OCI-LY1 (cell line): ENCODE data around the gene CEP250.

Source experiments
- H2AFZ ChIP-seq: fragments of 200-600 bp; sonication (generic), shearing (Covaris generic); 2 replicates; pipeline ENCODE4 v1.6.0; 2014; ENCODE audit warnings: antibody characterized with exemption, mild to moderate bottlenecking, low read length
- H3F3A ChIP-seq: fragments of 200-600 bp; sonication (generic), shearing (Covaris generic); 2 replicates; pipeline ENCODE4 v1.6.0; 2014; ENCODE audit warnings: mild to moderate bottlenecking, antibody characterized with exemption, low read length, moderate library complexity; ENCODE audit not compliant: insufficient read depth
- H3K27ac ChIP-seq: fragments of 200-600 bp; sonication (generic); 2 replicates; pipeline ENCODE4 v1.5.1; 2014; ENCODE audit warnings: low read length, mixed run types, mild to moderate bottlenecking, low read depth; ENCODE audit not compliant: poor library complexity, severe bottlenecking
- H3K27me3 ChIP-seq: fragments of 200-600 bp; sonication (generic); 2 replicates; pipeline ENCODE4 v1.6.0; 2014; ENCODE audit warnings: antibody characterized with exemption, mild to moderate bottlenecking, low read length, moderate library complexity; ENCODE audit not compliant: insufficient read depth
- H3K36me3 ChIP-seq: fragments of 200-600 bp; sonication (generic); 2 replicates; pipeline ENCODE4 v1.6.1; 2014; ENCODE audit warnings: mild to moderate bottlenecking, antibody characterized with exemption, low read length, moderate library complexity, mixed read lengths; ENCODE audit not compliant: insufficient read depth
- H3K4me1 ChIP-seq: fragments of 200-600 bp; sonication (generic); 2 replicates; pipeline ENCODE4 v1.5.1; 2014; ENCODE audit warnings: mild to moderate bottlenecking, low read length, moderate library complexity; ENCODE audit not compliant: insufficient read depth, severe bottlenecking
- H3K4me2 ChIP-seq: fragments of 200-600 bp; sonication (generic), shearing (Covaris generic); 2 replicates; pipeline ENCODE4 v1.6.1; 2014; ENCODE audit warnings: low read length
- H3K4me3 ChIP-seq: fragments of 200-600 bp; sonication (generic); 2 replicates; pipeline ENCODE4 v1.5.1; 2014; ENCODE audit warnings: low read length, low read depth, mild to moderate bottlenecking, mixed read lengths; ENCODE audit not compliant: poor library complexity, severe bottlenecking
- H3K79me2 ChIP-seq: fragments of 200-600 bp; shearing (Covaris generic); 2 replicates; pipeline ENCODE4 v1.6.1; 2016; ENCODE audit warnings: mixed run types, low read length, mixed read lengths; ENCODE audit not compliant: insufficient read depth
- H3K9ac ChIP-seq: fragments of 200-600 bp; sonication (generic), shearing (Covaris generic); 2 replicates; pipeline ENCODE4 v1.6.1; 2014; ENCODE audit warnings: mild to moderate bottlenecking, low read length, mixed read lengths
- H3K9me2 ChIP-seq: fragments of 200-600 bp; sonication (generic), shearing (Covaris generic); 2 replicates; pipeline ENCODE4 v1.6.1; 2014; ENCODE audit warnings: low read depth, mild to moderate bottlenecking, low read length, mixed read lengths
- H3K9me3 ChIP-seq: fragments of 200-600 bp; shearing (Covaris generic); 2 replicates; pipeline ENCODE4 v1.6.1; 2014; ENCODE audit warnings: low read length, mixed read lengths
- H4K20me1 ChIP-seq: fragments of 200-600 bp; sonication (generic), shearing (Covaris generic); 2 replicates; pipeline ENCODE4 v1.6.0; 2016; ENCODE audit warnings: mild to moderate bottlenecking, low read length; ENCODE audit not compliant: insufficient read depth
- CTCF ChIP-seq: fragments of 200-600 bp; sonication (generic), shearing (Covaris generic); IDR thresholded peaks from 2 replicates; pipeline ENCODE4 v1.5.1; 2017; ENCODE audit warnings: mild to moderate bottlenecking, antibody characterized with exemption, low read length, moderate library complexity, mixed read lengths
- EZH2 ChIP-seq: fragments of 200-600 bp; sonication (generic), shearing (Covaris generic); IDR thresholded peaks from 2 replicates; pipeline ENCODE4 v1.8.0; 2017; ENCODE audit warnings: borderline replicate concordance, mixed run types, mild to moderate bottlenecking, antibody characterized with exemption, low read length, moderate library complexity, mixed read lengths

Gene CEP250

DNA sequence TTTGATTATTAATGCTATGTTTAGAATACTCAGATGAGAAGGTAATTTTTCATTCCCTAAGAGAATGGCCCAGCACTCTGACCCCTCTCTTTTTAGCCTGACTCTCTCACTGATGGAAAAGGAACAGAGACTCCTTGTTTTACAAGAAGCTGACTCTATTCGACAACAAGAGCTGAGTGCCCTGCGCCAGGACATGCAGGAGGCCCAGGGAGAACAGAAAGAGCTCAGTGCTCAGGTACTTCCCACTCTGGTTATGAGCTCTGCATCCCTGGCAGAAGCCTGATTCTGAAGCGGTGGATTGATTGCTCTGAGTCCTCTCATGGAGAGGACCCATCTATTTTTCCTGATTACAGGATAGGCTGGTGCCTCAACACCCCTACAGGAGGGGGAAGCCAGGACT lies 41.1 kb downstream of the CEP250 start:
- H4K20me1 ChIP-seq = no peaks in the 10 kb centered on the region
- H3K27ac ChIP-seq = no peak overlapping the region
- peaks cover 8% of the 10 kb centered on the region for H3K4me1 ChIP-seq
- no peaks in the 10 kb centered on the region for H3K9me2 ChIP-seq
- H3K79me2 ChIP-seq = no peaks in the 10 kb centered on the region
- no peaks in the 10 kb centered on the region for H3F3A ChIP-seq
- no peak for TF ChIP-seq EZH2
- no peak for TF ChIP-seq CTCF
- no peaks in the 10 kb centered on the region for H3K9me3 ChIP-seq
- H3K9ac ChIP-seq = no peak overlapping the region
- H2AFZ ChIP-seq = no peak overlapping the region
- H3K36me3 ChIP-seq = peaks cover 90% of the 10 kb centered on the region
- H3K4me3 ChIP-seq = no peak overlapping the region
- H3K27me3 ChIP-seq = no peaks in the 10 kb centered on the region
- no peak overlapping the region for H3K4me2 ChIP-seq

DNA sequence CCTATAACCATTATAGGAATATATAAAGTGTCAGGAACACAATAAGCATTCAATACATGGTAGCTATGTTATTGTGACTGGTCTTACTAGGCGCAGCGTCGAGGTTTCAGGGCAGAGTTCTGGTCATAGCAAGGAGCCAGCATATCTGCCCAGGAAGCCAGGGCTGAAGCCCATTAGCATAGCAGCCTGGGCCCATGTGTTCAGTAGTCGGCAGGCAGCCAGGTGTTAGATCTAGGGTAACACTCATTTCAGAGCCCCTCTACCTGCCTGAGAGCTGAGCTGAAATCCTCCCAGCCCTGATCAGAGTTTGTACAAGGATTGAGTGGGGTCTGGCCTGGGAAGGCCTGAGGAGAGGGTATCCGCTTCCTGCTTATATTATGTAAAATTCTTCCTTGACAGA lies 41.9 kb downstream of the CEP250 start:
- Histone ChIP-seq H3K36me3 (peaks cover 90% of the 10 kb centered on the region), H3K79me2 (no peaks in the 10 kb centered on the region), H3K9me2 (no peaks in the 10 kb centered on the region), H3K27ac (no peak overlapping the region), H3K9me3 (no peaks in the 10 kb centered on the region), H3K9ac (no peak overlapping the region), H3K27me3 (no peaks in the 10 kb centered on the region), H4K20me1 (no peaks in the 10 kb centered on the region), H3F3A (no peaks in the 10 kb centered on the region), H2AFZ (no peak overlapping the region), H3K4me3 (no peak overlapping the region), H3K4me1 (peaks cover 8% of the 10 kb centered on the region), H3K4me2 (no peak overlapping the region)
- no peak for TF ChIP-seq CTCF
- TF ChIP-seq EZH2 = no peak

DNA sequence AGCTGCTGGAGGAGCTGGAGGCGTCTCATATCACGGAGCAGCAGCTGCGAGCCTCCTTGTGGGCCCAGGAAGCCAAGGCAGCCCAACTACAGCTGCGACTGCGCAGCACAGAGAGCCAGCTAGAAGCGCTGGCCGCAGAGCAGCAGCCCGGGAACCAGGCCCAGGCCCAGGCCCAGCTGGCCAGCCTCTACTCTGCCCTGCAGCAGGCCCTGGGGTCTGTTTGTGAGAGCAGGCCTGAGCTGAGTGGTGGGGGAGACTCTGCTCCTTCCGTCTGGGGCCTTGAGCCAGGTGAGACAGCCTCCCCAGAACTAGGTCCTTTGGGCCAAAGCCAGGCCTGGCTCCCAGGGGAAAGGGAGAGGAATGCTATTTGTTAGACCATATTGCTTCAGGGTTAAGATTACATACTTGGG lies 42.4 kb downstream of the CEP250 start:
- no peaks in the 10 kb centered on the region for H3K27me3 ChIP-seq
- H3K27ac ChIP-seq = no peak overlapping the region
- no peaks in the 10 kb centered on the region for H4K20me1 ChIP-seq
- H3K4me1 ChIP-seq = peaks cover 13% of the 10 kb centered on the region
- H3K4me3 ChIP-seq = no peak overlapping the region
- H3K36me3 ChIP-seq = peaks cover 94% of the 10 kb centered on the region
- H2AFZ ChIP-seq = no peak overlapping the region
- no peaks in the 10 kb centered on the region for H3K9me3 ChIP-seq
- no peak overlapping the region for H3K4me2 ChIP-seq
- H3K9me2 ChIP-seq = no peaks in the 10 kb centered on the region
- no peak overlapping the region for H3K9ac ChIP-seq
- no peaks in the 10 kb centered on the region for H3F3A ChIP-seq
- no peaks in the 10 kb centered on the region for H3K79me2 ChIP-seq
- TF ChIP-seq CTCF (no peak), EZH2 (no peak)
